ENCODE measurements around the gene TTN. TPM values are rescaled to one million over a fixed set of nuclear protein-coding genes. Genes with fewer than 3 reads are reported as not detected.

The TTN gene
- total and polyA plus RNA-seq, 10 of the 15 experiments (the other 5 are each of a cell fraction or from before 2014, with no cell fraction given), result 0.15 to 9.0 (median 1.8) TPM

GRCh38 chr2:178844701-178845100 is 37.5 kb upstream of the TTN start:
- CTCF ChIA-PET, result interaction anchor here (0.8 kb wide), 1 partner anchor 10 kb away, joined by 3 read pairs; no protein-coding TSS in a partner anchor
- Histone ChIP-seq H2AFZ (ENCODE audit: control insufficient read depth, low read depth, low read length) (no peak overlapping the region), H3K9me3 (replicated peaks; ENCODE audit: control insufficient read depth, insufficient read depth, low read length) (no peaks in the 10 kb centered on the region), H4K20me1 (ENCODE audit: control insufficient read depth, insufficient read depth) (no peaks in the 10 kb centered on the region), H3K4me2 (ENCODE audit: control insufficient read depth, insufficient read depth) (no peak overlapping the region), H3K27ac (ENCODE audit: control insufficient read depth, insufficient read depth) (no peak overlapping the region), H3K79me2 (ENCODE audit: control insufficient read depth, insufficient read depth, low read length) (no peaks in the 10 kb centered on the region), H3K4me3 (no peak overlapping the region), H3K4me1 (ENCODE audit: control insufficient read depth, insufficient read depth, low read length) (no peaks in the 10 kb centered on the region), H3K36me3 (ENCODE audit: control insufficient read depth in 2 of 2, insufficient read depth in 2 of 2, low read length in 1 of 2) (no peaks in the 10 kb centered on the region), H3K9ac (ENCODE audit: control insufficient read depth, insufficient read depth, low read length) (no peak overlapping the region), H3K27me3 (replicated peaks in 1 of 2; ENCODE audit: control insufficient read depth in 2 of 2, insufficient read depth in 2 of 2, low read length in 1 of 2) (no peaks in the 10 kb centered on the region)
- RAD21 ChIA-PET (ENCODE audit: unreplicated experiment), result no interaction called here
- no peak for TF ChIP-seq PBX3 (IDR thresholded peaks at IDR 0.05; ENCODE audit: insufficient replicate concordance, low read depth, low read length)
- no peak for TF ChIP-seq NKRF (conservative IDR thresholded peaks at IDR 0.05)
- no peak for TF ChIP-seq RELB (IDR thresholded peaks at IDR 0.05; ENCODE audit: low read depth)
- no peak for TF ChIP-seq CREM (IDR thresholded peaks at IDR 0.05; ENCODE audit: low read depth)
- TF ChIP-seq ATF3 (IDR thresholded peaks at IDR 0.05; ENCODE audit: borderline replicate concordance, extremely low read depth, low read depth, low read length), result no peak
- no peak for TF ChIP-seq SIX5 (IDR thresholded peaks at IDR 0.05; ENCODE audit: low read depth, low read length, severe bottlenecking)
- TF ChIP-seq SMAD1 (IDR thresholded peaks at IDR 0.05; ENCODE audit: low read depth, partially characterized antibody), result no peak
- SMC1A ChIA-PET (ENCODE audit: uncharacterized antibody, unreplicated experiment), result interaction anchor here (0.7 to 2.1 kb wide), 7 partner anchors 10 to 109 kb away, joined by 3 to 5 read pairs (median 4); no protein-coding TSS in a partner anchor
- in situ Hi-C loops (cut with MboI), result no loop called here
- FAIRE-seq (no peak), ATAC-seq (no peak), DNase-seq (ENCODE audit: low read depth, low spot score) (no peak)
- no TSS peak for BruUV-seq (replicated peaks)
- 33% methylated on average over 2 of the region's 2 CpGs for WGBS (ENCODE audit: insufficient coverage, insufficient replicate concordance, low lambda C conversion rate, missing lambda C conversion rate)
- POLR2A ChIA-PET, result no interaction called here
- intact Hi-C loops (cut with micrococcal nuclease; ENCODE audit: unreplicated experiment), result no loop called here

Data from GM12878 (cell line).